HEK293 (cell line): Measurements from ENCODE around the gene SIL1.

Experiments used
- CTCF ChIA-PET: fragments of 350-600 bp; formaldehyde crosslinking; extraction: SDS; loops from one replicate; lab custom pipeline; 2021; ENCODE audit warnings: antibody characterized with exemption; lab: Yijun Ruan, JAX
- POLR2A ChIA-PET: fragments of 300-600 bp; formaldehyde crosslinking; extraction: SDS; loops from one replicate; lab custom pipeline; 2020; ENCODE audit warnings: antibody characterized with exemption, inconsistent platforms; lab: Yijun Ruan, JAX
- H3K27ac ChIP-seq: fragments of 200-500 bp; sonication (Bioruptor generic); 2 replicates; pipeline ENCODE4 v1.5.1; 2014; ENCODE audit warnings: low read depth, low read length, control low read depth, inconsistent platforms; ENCODE audit errors: extremely low read depth
- H3K36me3 ChIP-seq, 2 experiments: fragments of 200-500 bp in 1 of 2; sonication (Bioruptor generic) in 1 of 2; 1 replicate in 1 of 2; 2 replicates in 1 of 2; pipeline ENCODE4 v1.5.1; 2014 to 2017; ENCODE audit warnings: inconsistent platforms in 2 of 2, low read length in 2 of 2; ENCODE audit not compliant: control insufficient read depth in 2 of 2, insufficient read depth in 1 of 2
- H3K4me1 ChIP-seq: fragments of 200-500 bp; sonication (Bioruptor generic); 2 replicates; pipeline ENCODE4 v1.5.1; 2014; ENCODE audit warnings: mild to moderate bottlenecking, low read length, inconsistent platforms; ENCODE audit not compliant: control insufficient read depth, insufficient read depth
- H3K4me3 ChIP-seq: 2 replicates; pipeline ENCODE4 v1.5.1; 2011; ENCODE audit warnings: low read depth, mild to moderate bottlenecking, control low read depth, low read length, moderate library complexity
- H3K9me3 ChIP-seq: fragments of 200-500 bp; sonication (Bioruptor generic); 2 replicates; pipeline ENCODE4 v1.5.1; 2014; ENCODE audit warnings: low read depth, low read length, inconsistent platforms; ENCODE audit not compliant: control insufficient read depth, insufficient read depth
- IKZF3 ChIP-seq: fragments of 450-650 bp; IDR thresholded peaks from 2 replicates; pipeline ENCODE4 v1.5.0; 2018; ENCODE audit warnings: missing biosample characterization, mild to moderate bottlenecking, missing genetic modification characterization, moderate library complexity
- OSR2 ChIP-seq: fragments of 450-650 bp; formaldehyde crosslinking; IDR thresholded peaks from 2 replicates; pipeline ENCODE4 v1.5.1; 2016; ENCODE audit warnings: missing biosample characterization, missing genetic modification characterization
- OVOL3 ChIP-seq: fragments of 450-650 bp; formaldehyde crosslinking; IDR thresholded peaks from 2 replicates; pipeline ENCODE4 v1.5.1; 2016; ENCODE audit warnings: missing biosample characterization, missing genetic modification characterization
- PRDM1 ChIP-seq: fragments of 450-650 bp; formaldehyde crosslinking; IDR thresholded peaks from 2 replicates; pipeline ENCODE4; 2016; ENCODE audit warnings: missing biosample characterization, missing genetic modification characterization
- SCRT1 ChIP-seq: fragments of 450-650 bp; formaldehyde crosslinking; IDR thresholded peaks from 2 replicates; pipeline ENCODE4 v1.5.1; 2016; ENCODE audit warnings: missing biosample characterization, missing genetic modification characterization, borderline replicate concordance
- SP2 ChIP-seq: fragments of 450-650 bp; formaldehyde crosslinking; IDR thresholded peaks from 2 replicates; pipeline ENCODE4 v1.5.1; 2016; ENCODE audit warnings: missing biosample characterization, missing genetic modification characterization
- ZBTB1 ChIP-seq: fragments of 450-650 bp; formaldehyde crosslinking; IDR thresholded peaks from 2 replicates; pipeline ENCODE4 v1.5.1; 2016; ENCODE audit warnings: missing biosample characterization, missing genetic modification characterization
- ZBTB17 ChIP-seq: fragments of 450-650 bp; formaldehyde crosslinking; IDR thresholded peaks from 2 replicates; pipeline ENCODE4 v1.5.1; 2016; ENCODE audit warnings: missing biosample characterization, missing genetic modification characterization
- ZFP37 ChIP-seq: fragments of 450-650 bp; formaldehyde crosslinking; IDR thresholded peaks from 2 replicates; pipeline ENCODE4 v1.5.1; 2016; ENCODE audit warnings: missing biosample characterization, missing genetic modification characterization
- ZIC2 ChIP-seq: fragments of 450-650 bp; formaldehyde crosslinking; IDR thresholded peaks from 2 replicates; pipeline ENCODE4 v1.5.1; 2016; ENCODE audit warnings: missing biosample characterization, missing genetic modification characterization
- ZNF138 ChIP-seq: fragments of 450-650 bp; formaldehyde crosslinking; IDR thresholded peaks from 2 replicates; pipeline ENCODE4 v1.5.1; 2016; ENCODE audit warnings: missing biosample characterization, missing genetic modification characterization, borderline replicate concordance
- ZNF16 ChIP-seq: fragments of 450-650 bp; formaldehyde crosslinking; IDR thresholded peaks from 2 replicates; pipeline ENCODE4 v1.5.1; 2016; ENCODE audit warnings: low read depth, missing biosample characterization, missing genetic modification characterization
- ZNF311 ChIP-seq: fragments of 450-650 bp; formaldehyde crosslinking; IDR thresholded peaks from 2 replicates; pipeline ENCODE4 v1.5.1; 2017; ENCODE audit warnings: missing biosample characterization, missing genetic modification characterization, borderline replicate concordance
- ZNF335 ChIP-seq: fragments of 450-650 bp; formaldehyde crosslinking; conservative IDR thresholded peaks from 2 replicates; pipeline ENCODE4 v1.5.1; 2016; ENCODE audit warnings: missing biosample characterization, missing genetic modification characterization
- ZNF621 ChIP-seq: fragments of 450-650 bp; formaldehyde crosslinking; IDR thresholded peaks from 2 replicates; pipeline ENCODE4 v1.5.1; 2017; ENCODE audit warnings: missing biosample characterization, missing genetic modification characterization
- ZNF660 ChIP-seq: fragments of 450-650 bp; IDR thresholded peaks from 2 replicates; pipeline ENCODE4 v1.5.1; 2018; ENCODE audit warnings: missing biosample characterization, mild to moderate bottlenecking, missing genetic modification characterization
- ZNF670 ChIP-seq: fragments of 450-650 bp; formaldehyde crosslinking; IDR thresholded peaks from 2 replicates; pipeline ENCODE4 v1.5.1; 2016; ENCODE audit warnings: missing biosample characterization, missing genetic modification characterization, low read depth
- ZNF776 ChIP-seq: fragments of 450-650 bp; formaldehyde crosslinking; IDR thresholded peaks from 2 replicates; pipeline ENCODE4 v1.5.0; 2017; ENCODE audit warnings: missing biosample characterization, missing genetic modification characterization, borderline replicate concordance
- ZSCAN30 ChIP-seq: fragments of 450-650 bp; IDR thresholded peaks from 2 replicates; pipeline ENCODE4 v1.5.1; 2018; ENCODE audit warnings: missing biosample characterization, mild to moderate bottlenecking, missing genetic modification characterization, moderate library complexity
- TF ChIP-seq, protein P1 (sequence below): fragments of 450-650 bp; formaldehyde crosslinking; optimal IDR thresholded peaks from 2 replicates; pipeline ENCODE3; 2016; ENCODE audit warnings: missing biosample characterization, mild to moderate bottlenecking, missing genetic modification characterization
- TF ChIP-seq, protein P2 (sequence below): fragments of 450-650 bp; formaldehyde crosslinking; IDR thresholded peaks from 2 replicates; pipeline ENCODE4 v1.5.1; 2016; ENCODE audit warnings: missing biosample characterization, missing genetic modification characterization
- TF ChIP-seq, protein P3 (sequence below): fragments of 450-650 bp; formaldehyde crosslinking; IDR thresholded peaks from 2 replicates; pipeline ENCODE4; 2016; ENCODE audit warnings: missing biosample characterization, missing genetic modification characterization
- TF ChIP-seq, protein P4 (sequence below): fragments of 450-650 bp; formaldehyde crosslinking; IDR thresholded peaks from 2 replicates; pipeline ENCODE4 v1.5.1; 2016; ENCODE audit warnings: missing biosample characterization, missing genetic modification characterization
- TF ChIP-seq, protein P5 (sequence below): fragments of 450-650 bp; formaldehyde crosslinking; IDR thresholded peaks from 2 replicates; pipeline ENCODE4 v1.5.1; 2016; ENCODE audit warnings: missing biosample characterization, missing genetic modification characterization

The SIL1 gene

DNA sequence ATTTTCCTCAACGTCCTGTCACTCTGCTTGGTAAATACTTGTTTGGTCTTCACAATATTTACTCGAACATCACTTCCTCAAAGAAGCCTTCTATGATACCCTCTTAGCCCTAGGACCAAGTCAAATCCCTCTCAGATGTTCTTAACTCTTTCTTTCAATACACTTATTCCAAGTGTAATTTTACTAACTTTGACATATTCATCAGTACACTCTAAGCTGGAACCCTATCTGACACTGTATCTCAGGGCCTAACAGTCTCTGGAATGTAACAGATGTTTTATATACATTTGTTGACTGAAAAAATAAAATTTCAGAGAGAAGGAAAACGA lies 19.6 kb downstream of the SIL1 start:
- Histone ChIP-seq H3K4me3 (no peak overlapping the region), H3K4me1 (peaks cover 41% of the 10 kb centered on the region)
- 0 out of 2 replicates have a peak, but pooled peaks have one; percentile 49 for TF ChIP-seq ZNF335
- TF ChIP-seq OVOL3 (tag by site-specific recombination) = no peak
- TF ChIP-seq, all 188 proteins: peak for 1
- Histone ChIP-seq H3K9me3 (no peaks in the 10 kb centered on the region), H3K36me3 (no peaks in the 10 kb centered on the region; a peak in 1 of 3 replicates), H3K27ac (peak overlapping the region; percentile 70; the same call in 1 of the 2 replicates)
- ChIA-PET CTCF (interaction anchor here (0.8 to 1.4 kb wide), 3 partner anchors 31 to 244 kb away, joined by 3 to 5 read pairs (median 3); no protein-coding TSS in a partner anchor), POLR2A (interaction anchor here (1.2 kb wide), 2 partner anchors 20 to 603 kb away, joined by 3 to 9 read pairs; partner anchors contain the start of gene SIL1)

DNA sequence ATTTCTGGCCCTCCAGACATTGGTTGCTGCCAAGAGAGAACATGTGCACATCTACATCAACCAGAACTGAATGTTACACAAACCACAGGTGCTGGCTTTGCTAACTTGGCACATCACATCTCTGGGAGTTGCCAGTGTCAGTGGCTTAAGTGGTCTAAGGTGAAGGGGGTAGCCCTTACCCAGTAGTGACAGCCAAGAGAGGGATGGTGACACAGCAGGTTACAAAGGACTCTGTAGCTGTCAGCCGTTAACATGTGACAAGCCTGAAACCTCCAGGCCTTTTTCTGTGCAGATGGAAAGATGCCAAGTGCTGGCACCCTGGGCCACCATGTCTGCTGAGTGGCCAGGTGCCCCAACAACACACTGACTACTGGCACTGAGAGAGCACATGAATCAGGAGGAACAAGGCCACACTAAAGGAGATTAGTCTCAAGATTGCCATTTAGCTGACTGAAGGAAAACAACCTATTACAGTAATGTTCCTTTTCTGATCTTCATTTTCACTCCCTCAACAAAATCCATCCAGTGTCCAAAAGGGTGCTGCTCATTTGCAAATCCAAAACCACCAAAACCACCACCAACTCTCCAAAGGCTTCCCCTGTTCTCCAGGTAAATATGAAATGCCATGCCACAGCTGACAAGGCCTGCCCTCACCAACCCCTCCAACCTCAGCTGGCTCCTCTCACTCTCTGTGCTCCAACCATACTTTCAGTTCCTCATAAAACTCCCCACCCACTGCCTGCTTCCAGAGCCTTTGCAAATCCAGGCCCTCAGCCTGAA lies 20.2 kb downstream of the SIL1 start:
- Histone ChIP-seq H3K9me3 (no peaks in the 10 kb centered on the region), H3K4me3 (no peak overlapping the region), H3K36me3 (no peaks in the 10 kb centered on the region; a peak in 1 of 3 replicates), H3K4me1 (peaks cover 37% of the 10 kb centered on the region), H3K27ac (peak overlapping the region; percentile 70; the same call in 1 of the 2 replicates)
- POLR2A ChIA-PET = interaction anchor here (1.2 to 1.8 kb wide), 2 partner anchors 20 kb away, joined by 7 to 9 read pairs; partner anchors contain the start of gene SIL1
- CTCF ChIA-PET = interaction anchor here (1.0 kb wide), 1 partner anchor 39 kb away, joined by 5 read pairs; no protein-coding TSS in a partner anchor
- TF ChIP-seq ZNF776 (tag by site-specific recombination) (no peak), ZNF670 (no peak), ZNF311 (tag by site-specific recombination) (no peak), PRDM1 (tag by site-specific recombination) (peak; percentile 93), ZNF660 (no peak), OSR2 (no peak), ZBTB17 (peak; percentile 82), ZNF16 (tag by site-specific recombination) (no peak), ZIC2 (tag by site-specific recombination) (peak; percentile 27; the same call in 1 of the 2 replicates), SP2 (tag by site-specific recombination) (no peak), ZBTB1 (tag by site-specific recombination) (no peak), ZNF138 (tag by site-specific recombination) (no peak), ZFP37 (tag by site-specific recombination) (no peak), ZSCAN30 (tag by site-specific recombination) (no peak), SCRT1 (tag by site-specific recombination) (no peak), ZNF621 (tag by site-specific recombination) (no peak), IKZF3 (tag by site-specific recombination) (no peak)
- TF ChIP-seq, protein P1, sequence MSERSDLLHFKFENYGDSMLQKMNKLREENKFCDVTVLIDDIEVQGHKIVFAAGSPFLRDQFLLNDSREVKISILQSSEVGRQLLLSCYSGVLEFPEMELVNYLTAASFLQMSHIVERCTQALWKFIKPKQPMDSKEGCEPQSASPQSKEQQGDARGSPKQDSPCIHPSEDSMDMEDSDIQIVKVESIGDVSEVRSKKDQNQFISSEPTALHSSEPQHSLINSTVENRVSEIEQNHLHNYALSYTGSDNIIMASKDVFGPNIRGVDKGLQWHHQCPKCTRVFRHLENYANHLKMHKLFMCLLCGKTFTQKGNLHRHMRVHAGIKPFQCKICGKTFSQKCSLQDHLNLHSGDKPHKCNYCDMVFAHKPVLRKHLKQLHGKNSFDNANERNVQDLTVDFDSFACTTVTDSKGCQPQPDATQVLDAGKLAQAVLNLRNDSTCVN (tag by site-specific recombination) = peak; percentile 4
- TF ChIP-seq, protein P2, sequence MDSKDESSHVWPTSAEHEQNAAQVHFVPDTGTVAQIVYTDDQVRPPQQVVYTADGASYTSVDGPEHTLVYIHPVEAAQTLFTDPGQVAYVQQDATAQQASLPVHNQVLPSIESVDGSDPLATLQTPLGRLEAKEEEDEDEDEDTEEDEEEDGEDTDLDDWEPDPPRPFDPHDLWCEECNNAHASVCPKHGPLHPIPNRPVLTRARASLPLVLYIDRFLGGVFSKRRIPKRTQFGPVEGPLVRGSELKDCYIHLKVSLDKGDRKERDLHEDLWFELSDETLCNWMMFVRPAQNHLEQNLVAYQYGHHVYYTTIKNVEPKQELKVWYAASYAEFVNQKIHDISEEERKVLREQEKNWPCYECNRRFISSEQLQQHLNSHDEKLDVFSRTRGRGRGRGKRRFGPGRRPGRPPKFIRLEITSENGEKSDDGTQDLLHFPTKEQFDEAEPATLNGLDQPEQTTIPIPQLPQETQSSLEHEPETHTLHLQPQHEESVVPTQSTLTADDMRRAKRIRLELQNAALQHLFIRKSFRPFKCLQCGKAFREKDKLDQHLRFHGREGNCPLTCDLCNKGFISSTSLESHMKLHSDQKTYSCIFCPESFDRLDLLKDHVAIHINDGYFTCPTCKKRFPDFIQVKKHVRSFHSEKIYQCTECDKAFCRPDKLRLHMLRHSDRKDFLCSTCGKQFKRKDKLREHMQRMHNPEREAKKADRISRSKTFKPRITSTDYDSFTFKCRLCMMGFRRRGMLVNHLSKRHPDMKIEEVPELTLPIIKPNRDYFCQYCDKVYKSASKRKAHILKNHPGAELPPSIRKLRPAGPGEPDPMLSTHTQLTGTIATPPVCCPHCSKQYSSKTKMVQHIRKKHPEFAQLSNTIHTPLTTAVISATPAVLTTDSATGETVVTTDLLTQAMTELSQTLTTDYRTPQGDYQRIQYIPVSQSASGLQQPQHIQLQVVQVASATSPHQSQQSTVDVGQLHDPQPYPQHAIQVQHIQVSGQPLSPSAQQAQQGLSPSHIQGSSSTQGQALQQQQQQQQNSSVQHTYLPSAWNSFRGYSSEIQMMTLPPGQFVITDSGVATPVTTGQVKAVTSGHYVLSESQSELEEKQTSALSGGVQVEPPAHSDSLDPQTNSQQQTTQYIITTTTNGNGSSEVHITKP (tag by site-specific recombination) = no peak
- TF ChIP-seq, protein P3, sequence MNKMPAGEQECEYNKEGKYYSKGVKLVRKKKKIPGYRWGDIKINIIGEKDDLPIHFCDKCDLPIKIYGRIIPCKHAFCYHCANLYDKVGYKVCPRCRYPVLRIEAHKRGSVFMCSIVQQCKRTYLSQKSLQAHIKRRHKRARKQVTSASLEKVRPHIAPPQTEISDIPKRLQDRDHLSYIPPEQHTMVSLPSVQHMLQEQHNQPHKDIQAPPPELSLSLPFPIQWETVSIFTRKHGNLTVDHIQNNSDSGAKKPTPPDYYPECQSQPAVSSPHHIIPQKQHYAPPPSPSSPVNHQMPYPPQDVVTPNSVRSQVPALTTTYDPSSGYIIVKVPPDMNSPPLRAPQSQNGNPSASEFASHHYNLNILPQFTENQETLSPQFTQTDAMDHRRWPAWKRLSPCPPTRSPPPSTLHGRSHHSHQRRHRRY (tag by site-specific recombination) = no peak
- TF ChIP-seq, protein P4, sequence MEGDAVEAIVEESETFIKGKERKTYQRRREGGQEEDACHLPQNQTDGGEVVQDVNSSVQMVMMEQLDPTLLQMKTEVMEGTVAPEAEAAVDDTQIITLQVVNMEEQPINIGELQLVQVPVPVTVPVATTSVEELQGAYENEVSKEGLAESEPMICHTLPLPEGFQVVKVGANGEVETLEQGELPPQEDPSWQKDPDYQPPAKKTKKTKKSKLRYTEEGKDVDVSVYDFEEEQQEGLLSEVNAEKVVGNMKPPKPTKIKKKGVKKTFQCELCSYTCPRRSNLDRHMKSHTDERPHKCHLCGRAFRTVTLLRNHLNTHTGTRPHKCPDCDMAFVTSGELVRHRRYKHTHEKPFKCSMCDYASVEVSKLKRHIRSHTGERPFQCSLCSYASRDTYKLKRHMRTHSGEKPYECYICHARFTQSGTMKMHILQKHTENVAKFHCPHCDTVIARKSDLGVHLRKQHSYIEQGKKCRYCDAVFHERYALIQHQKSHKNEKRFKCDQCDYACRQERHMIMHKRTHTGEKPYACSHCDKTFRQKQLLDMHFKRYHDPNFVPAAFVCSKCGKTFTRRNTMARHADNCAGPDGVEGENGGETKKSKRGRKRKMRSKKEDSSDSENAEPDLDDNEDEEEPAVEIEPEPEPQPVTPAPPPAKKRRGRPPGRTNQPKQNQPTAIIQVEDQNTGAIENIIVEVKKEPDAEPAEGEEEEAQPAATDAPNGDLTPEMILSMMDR (tag by site-specific recombination) = no peak
- TF ChIP-seq, protein P5, sequence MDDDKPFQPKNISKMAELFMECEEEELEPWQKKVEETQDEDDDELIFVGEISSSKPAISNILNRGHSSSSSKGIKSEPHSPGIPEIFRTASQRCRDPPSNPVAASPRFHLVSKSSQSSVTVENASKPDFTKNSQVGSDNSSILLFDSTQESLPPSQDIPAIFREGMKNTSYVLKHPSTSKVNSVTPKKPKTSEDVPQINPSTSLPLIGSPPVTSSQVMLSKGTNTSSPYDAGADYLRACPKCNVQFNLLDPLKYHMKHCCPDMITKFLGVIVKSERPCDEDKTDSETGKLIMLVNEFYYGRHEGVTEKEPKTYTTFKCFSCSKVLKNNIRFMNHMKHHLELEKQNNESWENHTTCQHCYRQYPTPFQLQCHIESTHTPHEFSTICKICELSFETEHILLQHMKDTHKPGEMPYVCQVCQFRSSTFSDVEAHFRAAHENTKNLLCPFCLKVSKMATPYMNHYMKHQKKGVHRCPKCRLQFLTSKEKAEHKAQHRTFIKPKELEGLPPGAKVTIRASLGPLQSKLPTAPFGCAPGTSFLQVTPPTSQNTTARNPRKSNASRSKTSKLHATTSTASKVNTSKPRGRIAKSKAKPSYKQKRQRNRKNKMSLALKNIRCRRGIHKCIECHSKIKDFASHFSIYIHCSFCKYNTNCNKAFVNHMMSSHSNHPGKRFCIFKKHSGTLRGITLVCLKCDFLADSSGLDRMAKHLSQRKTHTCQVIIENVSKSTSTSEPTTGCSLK (tag by site-specific recombination) = no peak
